Embryonic facial prominence (tissue), 1 donor: Measurements from ENCODE around the gene ALG11.

Experiments
- DNase-seq: peaks from one replicate; pipeline ENCODE4 v3.0.0-alpha.2; 2016; ENCODE audit errors: extremely low spot score

ALG11 gene

GRCh38 chr13:51997641-51998330 is 14.4 kb upstream of the ALG11 start:
- no peak for DNase-seq

GRCh38 chr13:51998723-51999509 is 13.3 kb upstream of the ALG11 start:
- DNase-seq = no peak

GRCh38 chr13:51999510-51999911 is 12.7 kb upstream of the ALG11 start:
- no peak for DNase-seq

- DNase-seq = no peak
Measured at GRCh38 chr13:51999921-52000320, 12.3 kb upstream of the ALG11 start.

- no peak for DNase-seq
Measured at GRCh38 chr13:52001120-52001731, 11.0 kb upstream of the ALG11 start.

GRCh38 chr13:52002361-52002760 is 9.8 kb upstream of the ALG11 start:
- DNase-seq = no peak

- DNase-seq = no peak
Measured at GRCh38 chr13:52003541-52003940, 8.7 kb upstream of the ALG11 start.

- no peak for DNase-seq
Measured at GRCh38 chr13:52004511-52005170, 7.6 kb upstream of the ALG11 start.

GRCh38 chr13:52005841-52006522 is 6.2 kb upstream of the ALG11 start:
- DNase-seq = no peak

GRCh38 chr13:52006523-52007245 is 5.5 kb upstream of the ALG11 start:
- DNase-seq = no peak

GRCh38 chr13:52009946-52010345 is 2.3 kb upstream of the ALG11 start:
- DNase-seq = no peak

- DNase-seq = no peak
Measured at GRCh38 chr13:52010890-52011631, 1.1 kb upstream of the ALG11 start, which contains the start of gene ATP7B. Gene ATP7B (minus strand): TSS chr13:52011450. CDS start chr13:52011337, 113 bp downstream.

- DNase-seq = no peak
Measured at GRCh38 chr13:52012512-52012836, 276 bp downstream of the ALG11 start.

- no peak for DNase-seq
Measured at GRCh38 chr13:52016296-52016695, 4.1 kb downstream of the ALG11 start.

GRCh38 chr13:52020191-52020590 is 8.0 kb downstream of the ALG11 start:
- DNase-seq = no peak

- no peak for DNase-seq
Measured at GRCh38 chr13:52022356-52022755, 10.2 kb downstream of the ALG11 start.

- DNase-seq = no peak
Measured at GRCh38 chr13:52024481-52024880, 12.3 kb downstream of the ALG11 start, which contains the start of gene UTP14C. Gene UTP14C (plus strand): TSS chr13:52024691. CDS start chr13:52028805, 4,114 bp downstream.

- DNase-seq = no peak
Measured at GRCh38 chr13:52025475-52026245, 13.5 kb downstream of the ALG11 start.

GRCh38 chr13:52026246-52026626 is 14.0 kb downstream of the ALG11 start:
- DNase-seq = no peak

GRCh38 chr13:52027832-52028231 is 15.6 kb downstream of the ALG11 start:
- DNase-seq = no peak
